ENCODE results near the gene PKP1.

DNA sequence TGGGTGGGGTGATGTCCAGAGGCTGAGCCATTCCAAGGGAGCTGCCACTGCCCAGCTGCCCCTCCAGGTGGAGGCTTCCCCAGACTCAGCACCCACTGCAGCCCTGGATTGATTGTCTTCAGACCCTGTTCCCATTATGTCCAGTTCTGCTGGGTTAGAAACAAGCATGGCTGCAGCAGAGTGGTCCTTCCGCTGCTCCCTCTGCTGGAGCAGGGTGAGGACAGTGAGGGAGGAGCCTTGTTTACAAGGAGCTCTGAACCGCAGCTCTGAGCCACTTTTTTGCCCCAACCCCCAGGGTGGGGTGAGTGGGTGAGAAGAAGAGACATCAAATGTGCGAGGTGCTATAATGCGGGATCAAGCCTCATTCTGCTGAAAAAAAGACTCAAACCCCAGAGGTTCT lies 91.9 kb downstream of the PKP1 start:
- TF ChIP-seq NRF1 (conservative IDR thresholded peaks at IDR 0.05; ENCODE audit: low read depth, low read length) (no peak), NFIC (IDR thresholded peaks at IDR 0.05; ENCODE audit: low read depth, low read length) (no peak), ZSCAN29 (IDR thresholded peaks at IDR 0.05) (no peak), RELA (IDR thresholded peaks at IDR 0.05; ENCODE audit: borderline replicate concordance, partially characterized antibody) (no peak), SMC3 (IDR thresholded peaks at IDR 0.05; ENCODE audit: borderline replicate concordance, low read length) (no peak), MTA2 (IDR thresholded peaks at IDR 0.05; ENCODE audit: low read depth) (no peak), SUZ12 (IDR thresholded peaks at IDR 0.05; ENCODE audit: unreplicated experiment) (no peak), YY1 (IDR thresholded peaks at IDR 0.05; ENCODE audit: low read depth, low read length) (no peak), POU2F2 (IDR thresholded peaks at IDR 0.05; ENCODE audit: borderline replicate concordance, low read depth, low read length) (no peak)
- TF ChIP-seq, protein P1, sequence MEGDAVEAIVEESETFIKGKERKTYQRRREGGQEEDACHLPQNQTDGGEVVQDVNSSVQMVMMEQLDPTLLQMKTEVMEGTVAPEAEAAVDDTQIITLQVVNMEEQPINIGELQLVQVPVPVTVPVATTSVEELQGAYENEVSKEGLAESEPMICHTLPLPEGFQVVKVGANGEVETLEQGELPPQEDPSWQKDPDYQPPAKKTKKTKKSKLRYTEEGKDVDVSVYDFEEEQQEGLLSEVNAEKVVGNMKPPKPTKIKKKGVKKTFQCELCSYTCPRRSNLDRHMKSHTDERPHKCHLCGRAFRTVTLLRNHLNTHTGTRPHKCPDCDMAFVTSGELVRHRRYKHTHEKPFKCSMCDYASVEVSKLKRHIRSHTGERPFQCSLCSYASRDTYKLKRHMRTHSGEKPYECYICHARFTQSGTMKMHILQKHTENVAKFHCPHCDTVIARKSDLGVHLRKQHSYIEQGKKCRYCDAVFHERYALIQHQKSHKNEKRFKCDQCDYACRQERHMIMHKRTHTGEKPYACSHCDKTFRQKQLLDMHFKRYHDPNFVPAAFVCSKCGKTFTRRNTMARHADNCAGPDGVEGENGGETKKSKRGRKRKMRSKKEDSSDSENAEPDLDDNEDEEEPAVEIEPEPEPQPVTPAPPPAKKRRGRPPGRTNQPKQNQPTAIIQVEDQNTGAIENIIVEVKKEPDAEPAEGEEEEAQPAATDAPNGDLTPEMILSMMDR (IDR thresholded peaks at IDR 0.05 in 2 of 3, conservative IDR thresholded peaks at IDR 0.05 in 1 of 3; ENCODE audit: control insufficient read depth in 2 of 3, extremely low read depth in 1 of 3, insufficient read depth in 1 of 3, low read depth in 3 of 3, low read length in 3 of 3) = no peak
- TF ChIP-seq, protein P2, sequence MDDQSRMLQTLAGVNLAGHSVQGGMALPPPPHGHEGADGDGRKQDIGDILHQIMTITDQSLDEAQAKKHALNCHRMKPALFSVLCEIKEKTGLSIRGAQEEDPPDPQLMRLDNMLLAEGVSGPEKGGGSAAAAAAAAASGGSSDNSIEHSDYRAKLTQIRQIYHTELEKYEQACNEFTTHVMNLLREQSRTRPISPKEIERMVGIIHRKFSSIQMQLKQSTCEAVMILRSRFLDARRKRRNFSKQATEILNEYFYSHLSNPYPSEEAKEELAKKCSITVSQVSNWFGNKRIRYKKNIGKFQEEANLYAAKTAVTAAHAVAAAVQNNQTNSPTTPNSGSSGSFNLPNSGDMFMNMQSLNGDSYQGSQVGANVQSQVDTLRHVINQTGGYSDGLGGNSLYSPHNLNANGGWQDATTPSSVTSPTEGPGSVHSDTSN (IDR thresholded peaks at IDR 0.05; ENCODE audit: insufficient replicate concordance, low read depth, low read length) = no peak
